Hepatocyte (in vitro differentiated cells): Measurements from ENCODE around the gene NIPA2.

Experiments used
- EZH2phosphoT487 ChIP-seq: fragments of 200-600 bp; sonication (generic); IDR thresholded peaks from one replicate; pipeline ENCODE4 v1.6.1; 2018; ENCODE audit warnings: antibody characterized with exemption, mild to moderate bottlenecking, low read depth, moderate library complexity; ENCODE audit not compliant: unreplicated experiment, severe bottlenecking
- TF ChIP-seq, protein P1 (sequence below): fragments of 200-600 bp; sonication (generic); IDR thresholded peaks from 2 replicates; pipeline ENCODE4 v1.5.1; 2016; ENCODE audit warnings: antibody characterized with exemption, mild to moderate bottlenecking; ENCODE audit not compliant: poor library complexity

DNA sequence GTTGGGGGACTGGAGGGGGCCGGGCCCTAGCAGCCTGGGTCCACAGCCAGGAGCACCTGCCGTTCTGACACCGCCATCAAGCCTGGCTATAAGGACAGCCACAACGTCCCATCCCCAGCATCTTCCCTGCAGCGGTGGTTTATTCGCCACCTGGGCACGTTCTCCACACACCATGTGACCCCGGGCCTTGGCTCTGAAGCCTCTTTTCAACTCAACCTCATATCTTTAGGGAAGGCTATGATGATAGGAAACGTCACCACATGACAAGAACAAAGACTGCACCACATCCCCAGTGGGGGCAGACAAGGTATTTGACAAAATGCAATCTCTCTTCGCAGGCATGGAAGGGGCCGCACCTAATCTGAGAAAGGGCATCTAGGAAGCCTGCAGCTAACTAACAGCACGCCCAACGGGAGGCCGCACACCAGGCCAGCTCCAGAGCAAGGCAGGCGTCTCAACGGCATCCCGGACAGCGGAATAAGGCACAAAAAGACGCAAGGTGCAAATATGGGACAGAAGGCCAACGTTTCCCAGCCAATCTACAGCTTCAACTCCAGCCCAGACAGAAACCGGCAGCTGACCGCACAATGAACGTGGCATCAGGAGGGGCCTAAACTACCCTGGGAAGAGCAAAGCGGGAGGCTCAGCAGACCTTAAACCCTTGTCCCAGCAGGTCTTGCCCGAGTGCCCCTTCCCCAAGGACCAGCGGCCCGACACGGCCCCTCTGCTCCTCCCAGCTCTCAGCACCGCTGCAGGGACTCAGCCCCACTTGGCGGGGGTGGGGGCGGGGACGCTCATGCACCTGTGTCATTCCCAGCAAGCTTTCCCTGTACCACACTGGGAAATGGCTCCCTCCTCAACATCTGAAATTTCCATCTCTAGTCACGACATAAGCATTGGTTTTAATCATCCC is 41.9 kb downstream of the NIPA2 start:
- TF ChIP-seq, protein P1, sequence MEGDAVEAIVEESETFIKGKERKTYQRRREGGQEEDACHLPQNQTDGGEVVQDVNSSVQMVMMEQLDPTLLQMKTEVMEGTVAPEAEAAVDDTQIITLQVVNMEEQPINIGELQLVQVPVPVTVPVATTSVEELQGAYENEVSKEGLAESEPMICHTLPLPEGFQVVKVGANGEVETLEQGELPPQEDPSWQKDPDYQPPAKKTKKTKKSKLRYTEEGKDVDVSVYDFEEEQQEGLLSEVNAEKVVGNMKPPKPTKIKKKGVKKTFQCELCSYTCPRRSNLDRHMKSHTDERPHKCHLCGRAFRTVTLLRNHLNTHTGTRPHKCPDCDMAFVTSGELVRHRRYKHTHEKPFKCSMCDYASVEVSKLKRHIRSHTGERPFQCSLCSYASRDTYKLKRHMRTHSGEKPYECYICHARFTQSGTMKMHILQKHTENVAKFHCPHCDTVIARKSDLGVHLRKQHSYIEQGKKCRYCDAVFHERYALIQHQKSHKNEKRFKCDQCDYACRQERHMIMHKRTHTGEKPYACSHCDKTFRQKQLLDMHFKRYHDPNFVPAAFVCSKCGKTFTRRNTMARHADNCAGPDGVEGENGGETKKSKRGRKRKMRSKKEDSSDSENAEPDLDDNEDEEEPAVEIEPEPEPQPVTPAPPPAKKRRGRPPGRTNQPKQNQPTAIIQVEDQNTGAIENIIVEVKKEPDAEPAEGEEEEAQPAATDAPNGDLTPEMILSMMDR: no peak
- no peak for TF ChIP-seq EZH2phosphoT487
